ENCODE results near the gene DNMT3A.

The DNMT3A gene

DNA sequence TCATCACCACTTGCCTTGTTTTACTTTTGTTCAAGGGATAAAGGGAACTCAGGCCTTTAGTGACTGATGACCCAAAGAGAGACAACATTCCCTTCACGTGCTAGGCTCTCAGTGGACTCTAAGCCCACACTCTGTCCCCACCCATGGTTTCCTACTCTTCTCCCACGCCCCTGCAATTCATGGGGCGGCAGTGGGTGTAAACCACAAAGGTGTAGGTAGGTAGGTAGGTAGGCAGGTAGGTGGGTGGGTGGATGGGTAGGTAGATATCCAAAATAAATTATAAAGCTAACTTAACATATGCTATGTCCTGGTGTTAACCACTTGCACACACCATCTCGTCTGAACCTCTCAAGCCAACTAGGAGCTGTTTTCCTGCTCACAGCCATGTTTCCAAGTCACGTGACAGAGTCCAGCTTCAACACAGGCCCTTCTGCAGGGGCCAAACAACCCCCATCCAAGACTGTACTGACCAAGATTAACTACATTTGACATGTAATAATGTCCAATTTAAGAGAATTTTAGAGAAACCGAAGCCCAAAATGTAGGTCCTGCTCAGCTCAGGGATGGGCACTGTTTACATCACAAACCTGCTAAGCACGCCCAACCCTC, 33.7 kb downstream of the DNMT3A start:
- H3K27ac ChIP-seq (ENCODE audit: low read length), result no peak overlapping the region
- no peaks in the 10 kb centered on the region for H3K9me3 ChIP-seq (ENCODE audit: insufficient read depth, low read depth, low read length)
- no peak overlapping the region for H3K4me3 ChIP-seq (ENCODE audit: low read length)
- H3K4me1 ChIP-seq (ENCODE audit: insufficient read depth, low read length), result peaks cover 33% of the 10 kb centered on the region
- no peak overlapping the region for H3K9ac ChIP-seq (ENCODE audit: low read depth, low read length)
- no peaks in the 10 kb centered on the region for H3K27me3 ChIP-seq (ENCODE audit: insufficient read depth, low read length)
- no peaks in the 10 kb centered on the region for H3K36me3 ChIP-seq (ENCODE audit: insufficient read depth, low read depth, low read length)

DNA sequence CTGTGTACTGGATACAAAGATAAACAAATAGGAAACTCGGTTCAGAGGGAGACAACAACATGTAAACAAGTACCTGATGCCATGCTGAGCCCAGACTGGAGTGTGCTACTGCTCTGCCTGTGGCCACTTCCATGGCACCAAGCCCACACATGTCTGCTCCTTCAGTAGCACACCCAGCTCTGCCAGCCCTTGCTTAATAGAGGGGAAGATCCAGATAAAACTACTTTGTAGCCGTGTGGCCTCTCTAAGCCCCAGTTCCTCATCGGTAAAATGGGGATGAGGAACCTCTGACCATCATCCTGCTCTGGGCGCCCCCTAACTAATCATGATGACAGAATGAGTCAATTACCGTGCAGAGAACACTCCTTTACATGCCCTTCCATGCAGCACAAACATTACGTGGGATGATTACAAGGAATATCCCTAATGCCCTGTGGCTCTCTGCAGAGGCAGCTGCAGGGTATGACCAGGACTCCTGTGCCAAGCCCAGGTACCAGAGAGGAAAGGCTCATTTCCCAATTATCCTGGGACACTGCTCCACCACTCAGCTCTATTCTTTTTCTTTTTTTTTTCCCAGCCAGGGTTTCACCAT, 34.9 kb downstream of the DNMT3A start:
- H3K4me1 ChIP-seq (ENCODE audit: insufficient read depth, low read length), result peaks cover 28% of the 10 kb centered on the region
- no peak overlapping the region for H3K27ac ChIP-seq (ENCODE audit: low read length)
- H3K36me3 ChIP-seq (ENCODE audit: insufficient read depth, low read depth, low read length), result no peaks in the 10 kb centered on the region
- H3K9ac ChIP-seq (ENCODE audit: low read depth, low read length), result no peak overlapping the region
- H3K9me3 ChIP-seq (ENCODE audit: insufficient read depth, low read depth, low read length), result no peaks in the 10 kb centered on the region
- H3K27me3 ChIP-seq (ENCODE audit: insufficient read depth, low read length), result no peaks in the 10 kb centered on the region
- no peak overlapping the region for H3K4me3 ChIP-seq (ENCODE audit: low read length)

DNA sequence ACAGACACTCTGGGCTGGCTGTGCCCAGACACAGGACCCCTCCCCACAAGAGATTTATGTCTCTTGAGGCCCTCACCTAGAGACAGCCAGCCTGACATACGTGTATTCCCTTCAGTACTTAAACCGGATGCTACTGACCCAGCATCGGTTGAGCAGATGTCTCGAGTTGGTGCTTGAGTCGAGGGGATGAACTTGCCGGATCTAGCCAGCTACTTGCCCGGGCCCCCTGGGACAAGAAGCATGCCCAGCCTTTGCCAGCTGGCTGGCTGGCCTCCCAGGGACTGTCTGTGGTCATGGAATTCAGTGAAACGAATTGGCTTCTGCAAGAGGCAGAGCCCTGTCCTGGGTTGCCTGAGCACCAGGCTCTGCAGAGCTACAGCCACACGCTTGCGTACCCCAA, 36.0 kb downstream of the DNMT3A start:
- Histone ChIP-seq H3K36me3 (ENCODE audit: insufficient read depth, low read depth, low read length) (no peaks in the 10 kb centered on the region), H3K4me3 (ENCODE audit: low read length) (no peak overlapping the region), H3K9ac (ENCODE audit: low read depth, low read length) (no peak overlapping the region), H3K9me3 (ENCODE audit: insufficient read depth, low read depth, low read length) (no peaks in the 10 kb centered on the region), H3K27ac (ENCODE audit: low read length) (no peak overlapping the region), H3K4me1 (ENCODE audit: insufficient read depth, low read length) (peaks cover 19% of the 10 kb centered on the region), H3K27me3 (ENCODE audit: insufficient read depth, low read length) (no peaks in the 10 kb centered on the region)

DNA sequence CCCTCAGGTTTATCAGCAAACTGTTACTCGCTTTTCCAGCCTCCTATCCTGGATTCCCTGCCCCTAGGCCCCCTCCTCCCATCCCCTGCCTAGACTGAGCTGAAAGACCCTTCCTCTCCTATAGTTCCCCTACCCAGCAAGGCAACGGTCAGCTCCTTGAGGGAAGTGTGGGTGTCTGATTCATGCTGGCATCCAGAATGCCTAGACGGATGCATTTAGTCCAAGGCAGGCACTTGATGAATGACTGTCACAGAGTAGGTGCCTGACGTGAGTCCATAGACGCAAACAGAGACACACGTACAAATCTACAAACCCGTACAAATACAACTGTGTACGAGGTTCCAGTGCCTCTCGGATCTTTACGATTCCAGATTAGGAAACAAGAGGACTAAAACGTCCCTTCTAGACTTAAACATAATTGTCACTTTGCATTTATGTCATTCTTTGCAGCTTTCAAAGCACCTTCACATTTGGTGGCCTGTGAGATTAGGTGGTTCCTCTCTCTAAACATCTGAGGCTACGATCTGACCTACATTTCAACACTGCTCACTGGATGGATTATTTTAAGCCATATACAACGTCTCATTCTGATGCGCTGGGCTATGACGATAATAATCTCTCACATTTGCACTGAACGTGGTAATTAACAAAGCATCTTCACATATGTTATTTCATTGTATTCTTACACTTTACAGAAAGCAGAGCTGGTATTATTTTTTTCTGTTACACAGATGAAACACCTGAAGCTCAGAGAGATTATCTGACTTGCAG, 36.7 kb downstream of the DNMT3A start:
- Histone ChIP-seq H3K4me1 (ENCODE audit: insufficient read depth, low read length) (peaks cover 13% of the 10 kb centered on the region; the same call in 1 of the 2 replicates), H3K9ac (ENCODE audit: low read depth, low read length) (no peak overlapping the region), H3K36me3 (ENCODE audit: insufficient read depth, low read depth, low read length) (no peaks in the 10 kb centered on the region), H3K27me3 (ENCODE audit: insufficient read depth, low read length) (no peaks in the 10 kb centered on the region), H3K27ac (ENCODE audit: low read length) (no peak overlapping the region), H3K4me3 (ENCODE audit: low read length) (no peak overlapping the region), H3K9me3 (ENCODE audit: insufficient read depth, low read depth, low read length) (no peaks in the 10 kb centered on the region)

DNA sequence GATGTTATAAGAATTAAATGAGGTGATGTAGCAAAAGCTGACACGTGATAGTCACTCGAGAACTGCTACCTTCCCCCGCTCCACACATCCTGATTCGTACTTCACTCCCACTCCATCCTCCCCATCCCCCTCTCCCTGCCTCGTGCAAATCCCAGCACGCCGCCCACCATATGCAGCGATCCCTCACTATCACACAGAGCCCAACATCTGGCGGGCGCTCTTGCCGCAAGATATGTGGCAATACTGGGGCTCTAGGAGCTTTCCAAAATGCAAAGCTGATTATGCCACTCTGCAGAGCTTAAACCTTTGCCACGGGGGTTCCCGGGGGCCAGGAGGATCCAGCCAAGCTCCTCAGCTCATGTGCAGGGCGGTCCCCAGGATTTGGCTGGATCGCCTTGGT, 37.4 kb downstream of the DNMT3A start:
- Histone ChIP-seq H3K4me3 (ENCODE audit: low read length) (no peak overlapping the region), H3K36me3 (ENCODE audit: insufficient read depth, low read depth, low read length) (no peaks in the 10 kb centered on the region), H3K27me3 (ENCODE audit: insufficient read depth, low read length) (no peaks in the 10 kb centered on the region), H3K27ac (ENCODE audit: low read length) (no peak overlapping the region), H3K9me3 (ENCODE audit: insufficient read depth, low read depth, low read length) (no peaks in the 10 kb centered on the region), H3K4me1 (ENCODE audit: insufficient read depth, low read length) (peaks cover 13% of the 10 kb centered on the region; the same call in 1 of the 2 replicates), H3K9ac (ENCODE audit: low read depth, low read length) (no peak overlapping the region)

DNA sequence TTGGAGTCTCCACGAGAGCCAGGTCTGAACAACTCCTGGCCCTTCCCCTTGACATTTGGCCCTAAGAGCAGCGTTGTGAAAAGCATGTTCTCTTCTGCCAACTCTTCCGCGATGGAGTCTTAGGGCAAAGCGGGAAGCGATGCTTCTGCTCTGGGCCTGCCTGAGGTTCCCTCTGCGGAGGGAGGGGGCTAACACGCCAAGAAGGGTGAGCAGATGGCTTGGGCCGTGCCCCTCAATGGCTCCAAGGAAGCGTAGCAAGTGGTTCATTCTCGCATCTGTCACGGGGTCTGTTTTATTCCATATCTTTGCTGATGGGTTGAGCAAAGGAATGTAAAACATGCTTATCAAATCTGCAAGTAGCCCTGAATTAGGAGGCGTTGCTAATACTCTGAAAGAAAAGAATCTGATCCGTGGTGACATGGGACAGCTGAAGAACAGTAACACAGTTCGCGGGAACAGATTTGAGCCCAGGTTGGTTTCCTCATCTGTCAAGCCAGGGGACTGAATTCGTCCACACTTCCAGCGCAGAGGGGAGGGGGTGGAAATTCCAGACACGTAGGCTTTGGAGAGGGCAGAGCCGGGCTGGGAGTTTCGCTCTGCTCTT, 38.0 kb downstream of the DNMT3A start:
- Histone ChIP-seq H3K27me3 (ENCODE audit: insufficient read depth, low read length) (no peaks in the 10 kb centered on the region), H3K9ac (ENCODE audit: low read depth, low read length) (no peak overlapping the region), H3K4me3 (ENCODE audit: low read length) (no peak overlapping the region), H3K4me1 (ENCODE audit: insufficient read depth, low read length) (peaks cover 13% of the 10 kb centered on the region; the same call in 1 of the 2 replicates), H3K9me3 (ENCODE audit: insufficient read depth, low read depth, low read length) (no peaks in the 10 kb centered on the region), H3K27ac (ENCODE audit: low read length) (no peak overlapping the region), H3K36me3 (ENCODE audit: insufficient read depth, low read depth, low read length) (no peaks in the 10 kb centered on the region)

DNA sequence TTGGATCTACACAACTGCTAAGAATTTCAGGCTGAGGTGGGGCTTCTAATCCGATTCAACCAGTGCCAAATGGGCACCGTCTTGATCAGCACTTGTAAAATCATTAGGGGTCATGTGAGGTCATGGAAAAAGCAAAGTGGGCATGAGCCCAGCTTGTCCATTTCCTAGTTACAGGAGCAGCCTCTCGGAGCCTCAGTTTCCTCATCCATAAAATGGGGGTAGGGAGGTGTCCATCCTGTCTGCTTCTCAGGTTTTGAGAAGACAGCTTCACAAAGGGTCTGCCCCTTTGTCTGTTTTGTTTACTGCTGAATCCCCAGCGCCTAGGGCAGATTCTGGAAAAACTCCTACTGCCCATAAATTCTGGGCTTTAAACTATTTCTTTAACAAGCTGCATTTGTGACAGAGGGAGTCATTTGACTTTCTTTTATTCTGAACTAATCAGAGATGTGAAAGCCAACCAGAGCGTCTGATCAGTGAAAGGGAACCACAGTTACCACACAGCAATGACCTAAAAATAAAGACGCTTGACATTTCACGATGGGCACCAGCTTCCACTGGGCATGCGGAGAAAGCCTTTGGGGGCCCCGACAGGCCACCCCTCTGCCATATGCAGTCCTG, 38.9 kb downstream of the DNMT3A start:
- Histone ChIP-seq H3K36me3 (ENCODE audit: insufficient read depth, low read depth, low read length) (no peaks in the 10 kb centered on the region), H3K27ac (ENCODE audit: low read length) (no peak overlapping the region), H3K27me3 (ENCODE audit: insufficient read depth, low read length) (no peaks in the 10 kb centered on the region), H3K9ac (ENCODE audit: low read depth, low read length) (no peak overlapping the region), H3K4me1 (ENCODE audit: insufficient read depth, low read length) (peaks cover 15% of the 10 kb centered on the region; the same call in 1 of the 2 replicates), H3K9me3 (ENCODE audit: insufficient read depth, low read depth, low read length) (no peaks in the 10 kb centered on the region), H3K4me3 (ENCODE audit: low read length) (no peak overlapping the region)

DNA sequence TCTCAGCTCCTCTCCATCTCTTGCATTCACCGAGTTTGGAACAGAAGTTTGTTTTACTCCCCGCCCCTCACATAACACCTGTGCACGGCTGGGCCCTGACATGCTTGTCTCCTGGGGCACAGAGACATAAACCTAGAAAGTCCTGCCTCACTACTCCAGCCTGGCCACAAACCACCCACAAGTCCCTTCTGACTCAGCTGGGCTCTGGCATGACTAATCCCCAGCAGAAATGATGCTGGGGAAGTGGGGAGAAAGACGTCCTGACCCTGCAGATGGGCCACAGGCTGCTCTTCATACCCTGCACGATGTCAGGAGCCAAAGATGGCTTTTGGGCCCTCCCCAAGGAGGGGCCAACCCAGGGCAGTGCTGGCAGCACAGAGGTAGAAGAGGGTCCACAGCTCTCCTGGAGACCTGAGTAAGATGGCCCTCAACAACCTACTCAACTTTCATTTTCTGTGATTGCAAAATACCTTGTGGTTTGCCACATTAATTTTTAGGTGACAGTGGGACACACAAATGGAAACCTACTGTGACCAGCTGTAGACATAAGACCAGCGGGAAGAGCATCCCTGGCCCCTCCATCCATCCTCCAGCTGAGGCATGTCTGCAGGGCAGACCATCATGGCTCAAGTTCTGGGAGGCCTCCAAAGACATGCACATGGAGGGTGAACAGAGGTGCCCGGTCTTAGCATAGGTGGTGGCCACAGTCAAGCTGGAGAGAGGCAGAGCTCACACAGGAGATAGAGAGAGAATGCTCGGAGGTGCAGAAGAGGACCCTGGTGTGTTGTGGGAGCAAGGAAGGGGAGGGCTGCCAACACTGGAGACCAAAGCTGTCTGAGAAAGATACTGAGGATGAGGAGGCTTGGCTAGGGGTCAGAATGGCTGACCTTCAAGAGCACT, 40.0 kb downstream of the DNMT3A start:
- Histone ChIP-seq H3K27me3 (ENCODE audit: insufficient read depth, low read length) (no peaks in the 10 kb centered on the region), H3K4me3 (ENCODE audit: low read length) (no peak overlapping the region), H3K4me1 (ENCODE audit: insufficient read depth, low read length) (peaks cover 15% of the 10 kb centered on the region; the same call in 1 of the 2 replicates), H3K36me3 (ENCODE audit: insufficient read depth, low read depth, low read length) (no peaks in the 10 kb centered on the region), H3K27ac (ENCODE audit: low read length) (no peak overlapping the region), H3K9me3 (ENCODE audit: insufficient read depth, low read depth, low read length) (no peaks in the 10 kb centered on the region), H3K9ac (ENCODE audit: low read depth, low read length) (no peak overlapping the region)

DNA sequence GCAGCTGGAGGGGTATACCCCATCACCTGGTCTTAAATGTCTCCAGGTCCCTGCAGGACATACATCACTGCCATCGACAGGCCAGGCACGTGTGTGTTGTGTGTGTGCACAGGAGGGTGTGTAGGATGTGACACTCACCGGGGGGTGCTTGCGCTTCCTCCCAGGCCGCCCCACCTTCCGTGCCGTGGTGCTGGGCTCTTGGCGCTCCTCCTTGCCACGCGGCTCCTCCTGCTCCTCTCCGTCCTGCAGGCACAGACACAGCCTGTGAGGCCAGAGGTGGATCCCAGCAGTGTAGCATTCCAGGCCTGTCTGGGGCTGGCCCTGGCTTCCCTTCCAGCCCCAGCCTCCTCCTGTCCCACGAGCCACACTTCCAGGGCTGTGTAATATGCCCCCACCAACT, 41.7 kb downstream of the DNMT3A start:
- H3K36me3 ChIP-seq (ENCODE audit: insufficient read depth, low read depth, low read length), result no peaks in the 10 kb centered on the region
- no peak overlapping the region for H3K27ac ChIP-seq (ENCODE audit: low read length)
- H3K27me3 ChIP-seq (ENCODE audit: insufficient read depth, low read length), result no peaks in the 10 kb centered on the region
- H3K9ac ChIP-seq (ENCODE audit: low read depth, low read length), result no peak overlapping the region
- H3K4me3 ChIP-seq (ENCODE audit: low read length), result no peak overlapping the region
- no peaks in the 10 kb centered on the region for H3K9me3 ChIP-seq (ENCODE audit: insufficient read depth, low read depth, low read length)
- peaks cover 15% of the 10 kb centered on the region; the same call in 1 of the 2 replicates for H3K4me1 ChIP-seq (ENCODE audit: insufficient read depth, low read length)

DNA sequence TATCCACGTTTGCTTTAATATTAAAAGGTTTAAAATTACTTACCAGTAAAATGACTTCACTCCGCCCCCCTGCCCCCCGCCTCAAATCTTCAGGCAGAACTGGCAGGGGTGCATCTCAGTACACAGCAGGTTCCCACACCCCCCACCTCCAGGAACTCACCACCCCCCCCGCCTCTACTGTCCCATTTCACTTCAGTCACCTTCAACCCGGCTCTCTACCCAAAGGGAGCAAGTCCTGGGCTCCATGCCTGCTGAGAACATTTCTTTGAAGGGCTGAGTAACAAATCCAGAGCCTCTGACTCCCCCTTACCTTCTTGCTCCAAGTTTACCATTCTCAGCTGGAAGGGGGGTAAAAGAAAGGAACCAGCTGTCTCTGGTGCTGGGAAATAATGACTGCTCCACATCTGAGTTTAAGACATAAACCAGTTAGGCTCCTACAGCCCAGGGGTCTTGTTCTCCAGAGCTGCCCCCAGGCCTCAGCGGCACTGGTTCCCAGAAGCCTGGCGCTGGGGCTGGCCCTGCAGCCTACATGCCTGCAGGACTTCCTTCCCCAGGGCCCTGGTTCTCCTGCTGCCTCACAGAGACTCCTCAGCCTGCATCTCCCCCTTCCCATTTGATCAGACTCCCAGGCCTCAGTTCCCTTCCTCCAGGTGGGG, 42.8 kb downstream of the DNMT3A start:
- H3K36me3 ChIP-seq (ENCODE audit: insufficient read depth, low read depth, low read length), result no peaks in the 10 kb centered on the region
- no peak overlapping the region for H3K4me3 ChIP-seq (ENCODE audit: low read length)
- no peak overlapping the region for H3K9ac ChIP-seq (ENCODE audit: low read depth, low read length)
- H3K27me3 ChIP-seq (ENCODE audit: insufficient read depth, low read length), result no peaks in the 10 kb centered on the region
- H3K4me1 ChIP-seq (ENCODE audit: insufficient read depth, low read length), result peaks cover 9% of the 10 kb centered on the region; the same call in 1 of the 2 replicates
- no peak overlapping the region for H3K27ac ChIP-seq (ENCODE audit: low read length)
- H3K9me3 ChIP-seq (ENCODE audit: insufficient read depth, low read depth, low read length), result no peaks in the 10 kb centered on the region

Data from iPS-20b (cell line).